ENCODE data around the gene A4GALT. TPM values are rescaled to one million over a fixed set of nuclear protein-coding genes. Genes with fewer than 3 reads are reported as not detected.

The A4GALT gene
- total and polyA plus RNA-seq, 2 donors (not counting 1 experiment from before 2014, with no cell fraction given), result 0.09 to 6.1 TPM

DNA sequence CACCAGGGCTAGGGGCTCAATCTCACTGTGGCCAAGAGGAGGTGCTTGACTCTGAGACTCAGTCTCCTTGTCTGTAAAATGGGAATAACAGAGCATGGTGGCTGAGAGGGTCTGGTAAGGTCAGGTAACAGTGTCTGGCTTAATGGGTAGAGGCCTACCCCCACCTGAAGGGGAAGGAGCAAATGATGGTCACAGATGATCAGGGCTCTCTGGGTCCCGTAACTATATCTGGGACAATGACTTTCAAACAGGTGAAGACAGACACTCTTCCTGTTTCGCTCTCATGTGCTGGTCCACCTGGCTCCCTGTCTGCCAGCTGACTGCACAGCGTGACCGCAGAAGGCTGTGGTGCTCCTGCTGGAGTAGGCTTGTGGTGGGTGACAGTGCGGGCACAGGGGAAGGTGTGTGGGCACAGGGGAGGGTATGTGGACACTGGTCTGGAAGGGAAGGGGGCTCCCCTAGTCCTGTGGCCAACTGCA lies 4.0 kb downstream of the A4GALT start:
- ChIA-PET CTCF (no interaction called here), POLR2A (no interaction called here)
- WGBS (ENCODE audit: insufficient coverage), result 22% methylated on average over 5 of the region's 5 CpGs
- H3K79me2 ChIP-seq (ENCODE audit: control insufficient read depth, insufficient read depth, low read length), result no peaks in the 10 kb centered on the region
- intact Hi-C loops (cut with micrococcal nuclease), result loop anchor here (2.0 kb wide), 1 partner anchor 54 kb away; no protein-coding TSS in a partner anchor
- H3K27ac Mint-ChIP-seq, result peak overlapping the region; percentile 51
- peak overlapping the region; percentile 28 for H3K4me3 Mint-ChIP-seq
- peaks cover 51% of the 10 kb centered on the region for H3K4me1 Mint-ChIP-seq
- TF ChIP-seq EZH2 (IDR thresholded peaks at IDR 0.05; ENCODE audit: borderline replicate concordance, insufficient read depth, low read depth, low read length, poor library complexity, severe bottlenecking), result no peak
- TF ChIP-seq, protein P1, sequence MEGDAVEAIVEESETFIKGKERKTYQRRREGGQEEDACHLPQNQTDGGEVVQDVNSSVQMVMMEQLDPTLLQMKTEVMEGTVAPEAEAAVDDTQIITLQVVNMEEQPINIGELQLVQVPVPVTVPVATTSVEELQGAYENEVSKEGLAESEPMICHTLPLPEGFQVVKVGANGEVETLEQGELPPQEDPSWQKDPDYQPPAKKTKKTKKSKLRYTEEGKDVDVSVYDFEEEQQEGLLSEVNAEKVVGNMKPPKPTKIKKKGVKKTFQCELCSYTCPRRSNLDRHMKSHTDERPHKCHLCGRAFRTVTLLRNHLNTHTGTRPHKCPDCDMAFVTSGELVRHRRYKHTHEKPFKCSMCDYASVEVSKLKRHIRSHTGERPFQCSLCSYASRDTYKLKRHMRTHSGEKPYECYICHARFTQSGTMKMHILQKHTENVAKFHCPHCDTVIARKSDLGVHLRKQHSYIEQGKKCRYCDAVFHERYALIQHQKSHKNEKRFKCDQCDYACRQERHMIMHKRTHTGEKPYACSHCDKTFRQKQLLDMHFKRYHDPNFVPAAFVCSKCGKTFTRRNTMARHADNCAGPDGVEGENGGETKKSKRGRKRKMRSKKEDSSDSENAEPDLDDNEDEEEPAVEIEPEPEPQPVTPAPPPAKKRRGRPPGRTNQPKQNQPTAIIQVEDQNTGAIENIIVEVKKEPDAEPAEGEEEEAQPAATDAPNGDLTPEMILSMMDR (IDR thresholded peaks at IDR 0.05), result no peak
- peaks cover 15% of the 10 kb centered on the region for H3K27me3 Mint-ChIP-seq
- H3K27ac ChIP-seq (ENCODE audit: low read length in 2 of 2), result no peak overlapping the region
- H3K4me1 ChIP-seq (ENCODE audit: control insufficient read depth in 2 of 2, insufficient read depth in 2 of 2, low read length in 2 of 2), result peaks cover 37 to 39% of the 10 kb centered on the region in 2 donors
- no peaks in the 10 kb centered on the region for H3K36me3 ChIP-seq (replicated peaks in 1 of 2; ENCODE audit: control extremely low read depth in 1 of 2, control insufficient read depth in 1 of 2, extremely low read depth in 1 of 2, insufficient read depth in 2 of 2, low read length in 1 of 2)
- H3K9ac ChIP-seq (ENCODE audit: low read length), result no peak overlapping the region
- no peaks in the 10 kb centered on the region for H4K20me1 ChIP-seq (ENCODE audit: control insufficient read depth, insufficient read depth, low read length, poor library complexity, severe bottlenecking)
- peaks cover 0 to 23% (median 9%) of the 10 kb centered on the region in 4 experiments for H3K27me3 ChIP-seq (replicated peaks in 1 of 4; ENCODE audit: control extremely low read depth in 1 of 4, control insufficient read depth in 3 of 4, insufficient read depth in 4 of 4, low read length in 3 of 4)
- peak overlapping the region; percentile 63 for H3K4me2 ChIP-seq (replicated peaks; ENCODE audit: low read depth, low read length, poor library complexity, severe bottlenecking)
- ATAC-seq (ENCODE audit: low read depth) (peak; percentile 42), DNase-seq (peak; percentile 78)
- H3K9me3 ChIP-seq (ENCODE audit: control extremely low read depth in 1 of 3, control insufficient read depth in 2 of 3, insufficient read depth in 1 of 3, low read length in 2 of 3), result peaks cover 0 to 8% (median 0%) of the 10 kb centered on the region in 3 donors
- no peaks in the 10 kb centered on the region for H3K9me3 Mint-ChIP-seq (ENCODE audit: insufficient read depth)
- peak overlapping the region in 1 of 5 experiments; percentile 19 for H3K4me3 ChIP-seq (ENCODE audit: control extremely low read depth in 1 of 5, extremely low read depth in 1 of 5, insufficient read depth in 1 of 5, low read depth in 2 of 5, low read length in 4 of 5)
- H2AFZ ChIP-seq (ENCODE audit: insufficient read depth, low read depth, low read length, poor library complexity, severe bottlenecking), result no peak overlapping the region

DNA sequence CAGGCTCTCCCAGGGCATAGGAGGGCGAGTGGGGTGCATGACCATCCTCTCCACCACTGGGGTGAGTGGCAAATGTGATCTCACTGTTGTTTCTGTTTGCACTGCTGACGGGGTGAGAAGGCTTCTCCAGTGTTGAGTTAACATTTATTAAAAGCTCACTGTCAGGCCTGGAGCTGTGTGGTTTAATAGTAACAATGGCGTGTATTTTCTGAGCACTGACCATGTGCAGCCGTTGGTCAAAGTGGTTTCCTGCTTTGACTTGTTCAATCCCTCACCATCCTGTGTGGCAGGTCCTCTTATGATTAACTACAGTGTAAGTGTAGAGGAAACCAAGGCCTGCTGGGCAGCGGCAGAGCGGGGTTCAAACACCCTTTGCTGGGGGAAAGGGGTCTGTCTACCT lies 4.4 kb downstream of the A4GALT start:
- H3K9ac ChIP-seq (ENCODE audit: low read length), result no peak overlapping the region
- H3K27me3 ChIP-seq (replicated peaks in 1 of 4; ENCODE audit: control extremely low read depth in 1 of 4, control insufficient read depth in 3 of 4, insufficient read depth in 4 of 4, low read length in 3 of 4), result peaks cover 0 to 20% (median 6%) of the 10 kb centered on the region in 4 experiments
- H3K4me3 ChIP-seq (ENCODE audit: control extremely low read depth in 1 of 5, extremely low read depth in 1 of 5, insufficient read depth in 1 of 5, low read depth in 2 of 5, low read length in 4 of 5), result peak overlapping the region in 1 of 5 experiments; percentile 19
- no peak for TF ChIP-seq EZH2 (IDR thresholded peaks at IDR 0.05; ENCODE audit: borderline replicate concordance, insufficient read depth, low read depth, low read length, poor library complexity, severe bottlenecking)
- no peak overlapping the region for H3K27ac ChIP-seq (ENCODE audit: low read length in 2 of 2)
- peak overlapping the region; percentile 63 for H3K4me2 ChIP-seq (replicated peaks; ENCODE audit: low read depth, low read length, poor library complexity, severe bottlenecking)
- no peaks in the 10 kb centered on the region for H3K79me2 ChIP-seq (ENCODE audit: control insufficient read depth, insufficient read depth, low read length)
- no peak overlapping the region for H2AFZ ChIP-seq (ENCODE audit: insufficient read depth, low read depth, low read length, poor library complexity, severe bottlenecking)
- no peaks in the 10 kb centered on the region for H3K9me3 Mint-ChIP-seq (ENCODE audit: insufficient read depth)
- intact Hi-C loops (cut with micrococcal nuclease), result loop anchor here (2.0 kb wide), 1 partner anchor 53 kb away; no protein-coding TSS in a partner anchor
- ChIA-PET CTCF (no interaction called here), POLR2A (no interaction called here)
- peaks cover 12% of the 10 kb centered on the region for H3K27me3 Mint-ChIP-seq
- H3K4me3 Mint-ChIP-seq, result peak overlapping the region; percentile 28
- H3K4me1 ChIP-seq (ENCODE audit: control insufficient read depth in 2 of 2, insufficient read depth in 2 of 2, low read length in 2 of 2), result peaks cover 33 to 41% of the 10 kb centered on the region in 2 donors
- no peaks in the 10 kb centered on the region for H3K36me3 ChIP-seq (replicated peaks in 1 of 2; ENCODE audit: control extremely low read depth in 1 of 2, control insufficient read depth in 1 of 2, extremely low read depth in 1 of 2, insufficient read depth in 2 of 2, low read length in 1 of 2)
- H4K20me1 ChIP-seq (ENCODE audit: control insufficient read depth, insufficient read depth, low read length, poor library complexity, severe bottlenecking), result no peaks in the 10 kb centered on the region
- H3K9me3 ChIP-seq (ENCODE audit: control extremely low read depth in 1 of 3, control insufficient read depth in 2 of 3, insufficient read depth in 1 of 3, low read length in 2 of 3), result peaks cover 0 to 8% (median 2%) of the 10 kb centered on the region in 3 donors
- H3K4me1 Mint-ChIP-seq, result peaks cover 51% of the 10 kb centered on the region
- no peak for ATAC-seq (ENCODE audit: low read depth)
- DNase-seq, result no peak
- H3K27ac Mint-ChIP-seq, result peak overlapping the region; percentile 20
- 46% methylated on average over 4 of the region's 6 CpGs for WGBS (ENCODE audit: insufficient coverage)
